GM12865 (cell line): ENCODE results near the gene KCNE1.

Experiments used
- DNase-seq: peaks from one replicate; pipeline ENCODE4 v3.0.0; 2010; ENCODE audit warnings: low read depth
- H3K4me3 ChIP-seq: 2 replicates; pipeline ENCODE4 v1.5.1; 2011; ENCODE audit warnings: mild to moderate bottlenecking, low read depth, low read length, control low read depth
- TF ChIP-seq, protein P1 (sequence below): IDR thresholded peaks from 2 replicates; pipeline ENCODE4 v1.5.1; 2011; ENCODE audit warnings: low read length, control low read depth, low read depth, inconsistent platforms; ENCODE audit not compliant: insufficient read depth; ENCODE audit errors: missing control alignments

The KCNE1 gene

DNA sequence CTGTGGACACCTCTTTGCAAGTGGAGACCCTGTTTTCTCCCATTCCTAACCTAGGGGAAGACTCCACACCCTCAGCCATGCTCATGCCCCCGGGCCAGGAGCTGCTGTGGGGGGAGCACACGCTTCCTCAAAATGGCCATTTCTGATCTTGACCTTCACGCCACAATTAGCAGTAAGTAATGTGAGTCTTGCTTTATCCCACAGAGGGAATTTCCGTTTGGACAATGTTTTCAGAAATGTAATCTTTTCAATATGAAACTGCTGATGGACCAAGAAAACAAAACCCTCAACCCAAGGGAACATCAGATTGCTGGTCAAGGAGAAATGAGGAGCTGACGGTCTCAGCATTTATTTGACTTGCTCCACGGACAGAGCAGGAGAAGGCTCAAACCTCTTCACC, 8.3 kb upstream of the KCNE1 start:
- TF ChIP-seq, protein P1, sequence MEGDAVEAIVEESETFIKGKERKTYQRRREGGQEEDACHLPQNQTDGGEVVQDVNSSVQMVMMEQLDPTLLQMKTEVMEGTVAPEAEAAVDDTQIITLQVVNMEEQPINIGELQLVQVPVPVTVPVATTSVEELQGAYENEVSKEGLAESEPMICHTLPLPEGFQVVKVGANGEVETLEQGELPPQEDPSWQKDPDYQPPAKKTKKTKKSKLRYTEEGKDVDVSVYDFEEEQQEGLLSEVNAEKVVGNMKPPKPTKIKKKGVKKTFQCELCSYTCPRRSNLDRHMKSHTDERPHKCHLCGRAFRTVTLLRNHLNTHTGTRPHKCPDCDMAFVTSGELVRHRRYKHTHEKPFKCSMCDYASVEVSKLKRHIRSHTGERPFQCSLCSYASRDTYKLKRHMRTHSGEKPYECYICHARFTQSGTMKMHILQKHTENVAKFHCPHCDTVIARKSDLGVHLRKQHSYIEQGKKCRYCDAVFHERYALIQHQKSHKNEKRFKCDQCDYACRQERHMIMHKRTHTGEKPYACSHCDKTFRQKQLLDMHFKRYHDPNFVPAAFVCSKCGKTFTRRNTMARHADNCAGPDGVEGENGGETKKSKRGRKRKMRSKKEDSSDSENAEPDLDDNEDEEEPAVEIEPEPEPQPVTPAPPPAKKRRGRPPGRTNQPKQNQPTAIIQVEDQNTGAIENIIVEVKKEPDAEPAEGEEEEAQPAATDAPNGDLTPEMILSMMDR, result no peak
- no peak overlapping the region for H3K4me3 ChIP-seq
- DNase-seq, result no peak

DNA sequence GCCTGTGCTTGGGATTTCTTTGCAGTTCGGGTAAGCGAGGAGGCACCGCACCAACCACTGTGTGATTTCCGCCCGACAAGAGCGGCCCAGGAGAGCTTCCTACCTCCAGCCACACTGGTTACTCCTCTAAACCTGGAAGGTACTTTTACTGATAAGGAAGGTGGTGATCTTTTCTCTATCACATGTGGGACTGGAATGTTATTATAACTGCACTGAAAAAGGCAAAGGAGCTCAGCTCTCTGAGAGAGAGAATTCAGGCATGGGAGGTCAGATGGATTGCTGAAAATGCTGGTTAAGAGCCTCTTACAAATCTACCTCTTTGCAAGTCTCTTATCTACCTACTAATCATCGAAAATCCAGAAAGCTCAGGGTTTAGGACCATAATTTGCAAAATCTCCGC, 7.7 kb upstream of the KCNE1 start:
- TF ChIP-seq, protein P1, result no peak

GRCh38 chr21:34519016-34519415, 7.0 kb upstream of the KCNE1 start:
- no peak overlapping the region for H3K4me3 ChIP-seq
- TF ChIP-seq, protein P1, result no peak
- no peak for DNase-seq

More for the DNA sequence above, 7.7 kb upstream of the KCNE1 start:
- DNase-seq, result no peak
- H3K4me3 ChIP-seq, result no peak overlapping the region

DNA sequence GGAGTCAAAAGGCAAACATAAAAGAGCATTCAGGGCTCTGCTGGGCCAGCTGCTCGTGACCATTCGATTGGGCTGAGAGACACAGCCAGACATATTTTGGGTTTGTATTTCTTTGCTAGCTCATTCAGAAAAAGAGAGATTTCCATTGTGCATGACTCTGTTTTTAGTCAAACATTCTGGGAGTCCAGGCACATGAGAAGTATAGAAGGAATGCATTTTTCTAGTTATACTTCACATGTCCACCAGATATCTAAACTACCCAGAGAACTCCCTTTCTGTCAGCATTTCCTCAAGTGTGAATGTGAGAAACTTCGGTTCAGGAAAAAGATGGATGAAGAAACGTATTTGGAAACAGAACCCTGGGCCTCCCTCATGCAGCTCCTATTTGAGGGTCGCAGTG, 6.3 kb upstream of the KCNE1 start:
- no peak overlapping the region for H3K4me3 ChIP-seq
- TF ChIP-seq, protein P1, result no peak
- DNase-seq, result no peak

GRCh38 chr21:34517491-34518245, 5.7 kb upstream of the KCNE1 start:
- H3K4me3 ChIP-seq, result no peak overlapping the region
- TF ChIP-seq, protein P1, result peak; percentile 36
- DNase-seq, result peak; percentile 56

GRCh38 chr21:34517039-34517438, 5.0 kb upstream of the KCNE1 start:
- TF ChIP-seq, protein P1, result no peak
- no peak for DNase-seq

More at GRCh38 chr21:34517039-34517438, 5.0 kb upstream of the KCNE1 start:
- H3K4me3 ChIP-seq, result no peak overlapping the region
